Measurements from ENCODE around the gene ALPP.
A peak's percentile ranks its signal among the peaks of the same experiment; 100 is the strongest.
"Not testable (repeated sequence)": the region's sequence is repeated elsewhere in the genome, so short reads cannot be mapped to it uniquely, and the experiment has no call there.

Gene ALPP

DNA sequence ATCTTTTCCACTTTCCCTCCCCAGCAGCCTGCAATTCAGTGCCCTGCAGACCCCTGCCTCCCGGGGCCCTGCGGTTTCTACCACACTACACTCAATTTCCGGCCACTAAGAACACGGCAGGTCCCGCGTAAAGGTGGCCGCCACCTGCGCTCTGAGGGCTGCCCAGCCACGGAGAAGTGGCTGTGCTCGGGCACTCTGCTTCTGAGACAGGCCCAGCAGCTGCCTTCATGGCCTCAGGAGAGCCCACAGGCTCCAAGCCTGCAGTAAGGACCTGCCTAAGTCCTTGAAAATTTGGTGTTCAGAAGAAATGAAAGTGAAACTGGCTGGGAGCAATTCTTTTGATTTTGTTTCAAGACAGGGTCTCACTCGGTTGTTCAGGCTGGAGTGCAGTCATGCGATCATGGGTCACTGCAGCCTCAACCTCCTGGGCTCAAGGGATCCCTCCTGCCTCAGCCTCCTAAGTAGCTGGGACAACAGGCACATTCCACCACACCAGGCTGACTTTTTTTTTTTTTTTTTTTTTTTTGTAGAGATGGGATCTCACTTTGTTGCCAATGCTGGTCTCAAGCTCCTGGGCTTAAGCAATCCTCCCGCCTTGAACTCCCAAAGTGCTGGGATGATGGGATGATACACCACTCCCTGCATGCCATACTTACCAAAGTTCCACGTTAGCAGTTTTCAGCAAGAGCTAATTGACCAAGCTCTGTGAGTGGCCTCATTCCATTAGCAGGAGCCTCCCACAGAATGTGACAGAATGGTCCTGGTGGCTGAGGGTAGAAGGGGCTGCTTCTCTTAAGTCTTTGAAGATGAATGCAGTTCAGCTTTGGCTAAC is 14.6 kb upstream of the ALPP start:
- H3K4me3 ChIP-seq, result no peak overlapping the region
- in situ Hi-C loops (cut with MboI; ENCODE audit: low sequenced_read_pairs), result no loop called here

DNA sequence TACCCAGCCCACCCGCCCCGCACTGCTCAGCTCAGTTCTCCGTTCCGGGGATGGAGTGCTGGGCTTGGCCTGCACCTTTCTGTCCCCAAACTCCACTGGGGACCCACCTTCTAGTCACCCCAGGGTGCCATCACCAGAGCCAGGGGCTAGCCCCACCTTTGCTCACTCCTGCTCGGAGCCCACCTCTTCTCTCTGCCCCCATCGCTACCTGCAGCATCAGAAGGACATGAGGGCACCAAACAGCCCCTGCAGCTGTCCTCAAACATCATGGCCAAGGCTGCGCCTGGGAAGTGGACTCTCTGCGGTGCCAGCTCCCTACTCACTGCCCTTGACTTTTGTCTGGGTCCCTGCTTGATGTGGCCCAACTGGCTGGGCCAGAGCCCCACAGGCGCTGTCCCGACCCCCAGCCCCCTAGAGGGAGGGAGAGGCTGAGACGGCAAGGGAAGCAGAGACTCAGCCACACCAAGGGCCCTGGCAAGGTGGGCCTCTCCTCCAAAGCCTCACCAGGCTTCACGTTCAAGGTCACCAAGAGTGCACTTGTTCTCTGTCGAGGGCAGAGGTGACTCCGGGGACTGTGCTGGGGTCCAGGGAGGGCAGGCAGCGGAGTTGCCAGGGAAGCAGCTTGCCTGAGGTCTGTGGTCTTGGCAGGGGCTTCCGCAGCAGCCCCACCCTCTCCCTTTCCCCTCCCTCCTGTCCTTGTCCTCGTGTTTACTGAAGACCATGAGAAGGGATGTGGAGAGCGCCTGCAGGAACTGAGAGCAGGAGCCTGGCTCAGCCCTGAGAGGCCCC is 13.6 kb upstream of the ALPP start:
- H3K9me3 ChIP-seq; H3K36me3 ChIP-seq (replicated peaks); H3K27me3 ChIP-seq (ENCODE audit: low read depth); H3K4me3 ChIP-seq; DNase-seq (ENCODE audit: low spot score in 2 of 2); H3K4me1 ChIP-seq; in situ Hi-C loops (cut with MboI; ENCODE audit: low sequenced_read_pairs): not testable (repeated sequence)

More for the DNA sequence above, 14.6 kb upstream of the ALPP start:
- Histone ChIP-seq H3K9me3 (no peaks in the 10 kb centered on the region), H3K36me3 (replicated peaks) (no peaks in the 10 kb centered on the region), H3K27me3 (ENCODE audit: low read depth) (no peaks in the 10 kb centered on the region), H3K4me1 (no peaks in the 10 kb centered on the region)
- no peak for DNase-seq (ENCODE audit: low spot score in 2 of 2)

GRCh38 chr2:232365621-232366321 is 12.8 kb upstream of the ALPP start:
- in situ Hi-C loops (cut with MboI; ENCODE audit: low sequenced_read_pairs), result no loop called here
- DNase-seq (ENCODE audit: low spot score in 2 of 2), result peak in 1 of 2 experiments; percentile 59
- Histone ChIP-seq H3K4me1 (no peaks in the 10 kb centered on the region), H3K9me3 (no peaks in the 10 kb centered on the region), H3K4me3 (no peak overlapping the region), H3K27me3 (ENCODE audit: low read depth) (no peaks in the 10 kb centered on the region), H3K36me3 (replicated peaks) (no peaks in the 10 kb centered on the region)

- DNase-seq (ENCODE audit: low spot score in 2 of 2), result not testable (repeated sequence)
Observed at GRCh38 chr2:232366461-232366860, 12.1 kb upstream of the ALPP start.

GRCh38 chr2:232367016-232367415 is 11.5 kb upstream of the ALPP start:
- in situ Hi-C loops (cut with MboI; ENCODE audit: low sequenced_read_pairs), result no loop called here
- Histone ChIP-seq H3K4me1 (no peaks in the 10 kb centered on the region), H3K36me3 (replicated peaks) (no peaks in the 10 kb centered on the region), H3K4me3 (no peak overlapping the region), H3K9me3 (no peaks in the 10 kb centered on the region), H3K27me3 (ENCODE audit: low read depth) (no peaks in the 10 kb centered on the region)
- no peak for DNase-seq (ENCODE audit: low spot score in 2 of 2)

More at GRCh38 chr2:232366461-232366860, 12.1 kb upstream of the ALPP start:
- H3K4me1 ChIP-seq; in situ Hi-C loops (cut with MboI; ENCODE audit: low sequenced_read_pairs); H3K36me3 ChIP-seq (replicated peaks); H3K9me3 ChIP-seq; H3K27me3 ChIP-seq (ENCODE audit: low read depth); H3K4me3 ChIP-seq: not testable (repeated sequence)

GRCh38 chr2:232367591-232368233 is 10.8 kb upstream of the ALPP start:
- in situ Hi-C loops (cut with MboI; ENCODE audit: low sequenced_read_pairs), result no loop called here
- Histone ChIP-seq H3K9me3 (no peaks in the 10 kb centered on the region), H3K27me3 (ENCODE audit: low read depth) (no peaks in the 10 kb centered on the region), H3K4me1 (no peaks in the 10 kb centered on the region), H3K36me3 (replicated peaks) (no peaks in the 10 kb centered on the region), H3K4me3 (no peak overlapping the region)
- DNase-seq (ENCODE audit: low spot score in 2 of 2), result peak in 1 of 2 experiments; percentile 62

- Histone ChIP-seq H3K4me1 (no peaks in the 10 kb centered on the region), H3K9me3 (no peaks in the 10 kb centered on the region), H3K4me3 (no peak overlapping the region), H3K36me3 (replicated peaks) (no peaks in the 10 kb centered on the region), H3K27me3 (ENCODE audit: low read depth) (no peaks in the 10 kb centered on the region)
- no peak for DNase-seq (ENCODE audit: low spot score in 2 of 2)
- in situ Hi-C loops (cut with MboI; ENCODE audit: low sequenced_read_pairs), result no loop called here
Observed at GRCh38 chr2:232368311-232368731, 10.2 kb upstream of the ALPP start.

DNA sequence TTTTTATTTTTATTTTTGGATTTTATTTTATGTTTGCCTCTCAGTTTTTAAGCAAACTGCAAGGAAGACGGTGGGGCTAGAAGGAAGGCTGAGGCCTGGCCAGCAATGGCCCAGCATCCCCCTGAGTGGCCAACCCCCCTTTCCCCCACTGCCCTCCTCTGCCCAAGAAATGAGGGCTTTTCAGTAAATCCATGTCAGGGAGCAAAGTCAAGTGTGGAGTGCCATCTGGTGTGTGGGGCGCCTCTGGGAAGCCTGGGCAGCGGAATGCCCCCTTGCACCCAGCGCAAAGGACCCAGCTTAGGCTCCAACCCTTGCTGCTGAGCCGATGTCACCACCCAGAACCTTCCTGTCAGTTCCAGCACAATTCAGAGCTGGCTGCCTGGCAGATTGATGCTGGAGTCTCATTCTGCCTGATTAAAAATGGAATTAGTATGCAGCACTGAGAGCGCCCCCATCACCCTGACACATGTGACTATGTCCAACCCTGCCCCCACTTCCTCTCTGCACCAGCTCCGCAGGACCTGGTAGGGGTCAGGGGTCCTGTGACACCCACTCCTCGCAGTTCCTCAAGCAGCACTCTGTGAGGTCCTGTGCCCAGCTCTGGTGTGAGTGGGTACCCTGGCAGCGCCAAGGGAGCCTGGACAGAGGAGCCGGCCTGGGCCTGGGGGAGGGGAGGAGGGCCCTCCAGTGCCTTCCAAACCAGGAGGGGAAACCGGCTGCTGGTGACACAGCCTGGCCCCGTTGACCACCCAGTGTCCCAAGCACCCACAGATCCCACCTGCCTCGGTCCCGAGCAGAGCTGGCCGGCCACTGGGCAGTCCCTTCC is 9.2 kb upstream of the ALPP start:
- H3K4me1 ChIP-seq, result no peaks in the 10 kb centered on the region
- no peaks in the 10 kb centered on the region for H3K9me3 ChIP-seq
- no peak for DNase-seq (ENCODE audit: low spot score in 2 of 2)
- H3K27me3 ChIP-seq (ENCODE audit: low read depth), result no peaks in the 10 kb centered on the region
- H3K36me3 ChIP-seq (replicated peaks), result no peaks in the 10 kb centered on the region
- in situ Hi-C loops (cut with MboI; ENCODE audit: low sequenced_read_pairs), result no loop called here
- H3K4me3 ChIP-seq, result no peak overlapping the region

DNA sequence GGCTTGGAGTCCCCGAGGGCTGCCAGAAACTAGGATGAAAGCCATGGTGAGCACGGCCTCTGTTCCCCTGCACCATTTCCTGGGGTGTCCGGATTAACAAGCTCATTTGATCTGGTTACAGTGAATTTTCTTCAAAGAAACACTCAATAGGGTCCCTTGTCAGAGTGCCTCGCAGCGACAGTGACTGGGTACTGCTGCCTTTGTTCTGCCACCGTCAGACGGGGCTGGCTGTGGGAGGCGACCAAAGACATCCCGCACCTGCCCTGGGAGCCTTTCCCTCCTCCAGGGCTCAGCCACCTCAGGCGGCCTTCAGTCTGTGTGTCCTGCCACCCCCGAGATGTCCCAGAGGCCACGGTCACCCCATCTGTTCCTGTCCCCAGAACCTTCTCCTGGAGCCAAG is 8.5 kb upstream of the ALPP start:
- DNase-seq (ENCODE audit: low spot score in 2 of 2); H3K36me3 ChIP-seq (replicated peaks); H3K4me3 ChIP-seq; H3K4me1 ChIP-seq; H3K9me3 ChIP-seq; H3K27me3 ChIP-seq (ENCODE audit: low read depth); in situ Hi-C loops (cut with MboI; ENCODE audit: low sequenced_read_pairs): not testable (repeated sequence)

DNA sequence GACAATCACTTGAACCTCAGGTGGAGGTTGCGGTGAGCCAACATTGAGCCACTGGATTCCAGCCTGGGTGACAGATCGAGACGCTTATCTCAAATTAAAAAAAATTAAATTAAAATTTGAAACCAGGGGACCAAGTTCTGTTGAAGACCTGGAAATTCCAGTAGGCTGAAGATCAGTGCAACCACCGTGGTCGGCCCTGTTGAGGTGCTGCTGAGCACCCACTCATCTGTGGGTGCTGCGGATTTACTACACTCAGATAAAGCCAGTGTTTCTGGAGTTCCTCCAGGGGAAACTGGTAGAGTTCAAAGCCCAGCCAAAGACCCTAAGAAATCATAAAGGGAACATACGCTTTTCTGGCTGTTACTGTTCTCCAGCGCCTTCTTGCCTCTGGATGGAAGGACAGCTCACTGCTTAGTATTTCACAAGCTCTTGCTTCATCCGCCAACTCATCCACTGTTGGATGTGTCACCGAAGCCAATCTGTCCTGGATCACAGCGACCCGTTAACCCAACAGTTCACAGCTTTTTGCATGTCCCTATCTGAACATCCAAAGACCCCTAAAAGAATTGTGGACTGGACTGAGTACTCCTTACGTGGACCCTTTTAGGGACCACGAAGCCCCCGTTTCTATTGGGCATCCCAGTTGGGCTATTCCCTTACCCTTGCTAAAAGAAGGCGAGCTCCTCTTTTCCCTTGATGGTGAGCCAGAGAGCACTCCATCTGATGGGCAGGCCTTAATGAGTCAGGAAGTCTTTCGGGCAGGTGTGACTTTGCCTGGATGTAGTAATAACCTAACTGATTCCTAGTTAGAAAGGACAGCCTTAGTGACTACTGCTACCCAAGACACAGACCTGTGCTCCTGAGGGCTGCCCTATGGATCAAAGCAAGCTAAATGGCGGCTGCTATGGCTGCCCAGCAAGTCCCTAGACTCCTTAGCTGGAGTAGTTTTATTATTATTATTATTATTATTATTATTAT is 6.0 kb upstream of the ALPP start:
- H3K4me1 ChIP-seq, result no peaks in the 10 kb centered on the region
- H3K36me3 ChIP-seq (replicated peaks), result no peaks in the 10 kb centered on the region
- no peak overlapping the region for H3K4me3 ChIP-seq
- no peaks in the 10 kb centered on the region for H3K27me3 ChIP-seq (ENCODE audit: low read depth)
- no peak for DNase-seq (ENCODE audit: low spot score in 2 of 2)
- in situ Hi-C loops (cut with MboI; ENCODE audit: low sequenced_read_pairs), result no loop called here
- H3K9me3 ChIP-seq, result no peaks in the 10 kb centered on the region

DNA sequence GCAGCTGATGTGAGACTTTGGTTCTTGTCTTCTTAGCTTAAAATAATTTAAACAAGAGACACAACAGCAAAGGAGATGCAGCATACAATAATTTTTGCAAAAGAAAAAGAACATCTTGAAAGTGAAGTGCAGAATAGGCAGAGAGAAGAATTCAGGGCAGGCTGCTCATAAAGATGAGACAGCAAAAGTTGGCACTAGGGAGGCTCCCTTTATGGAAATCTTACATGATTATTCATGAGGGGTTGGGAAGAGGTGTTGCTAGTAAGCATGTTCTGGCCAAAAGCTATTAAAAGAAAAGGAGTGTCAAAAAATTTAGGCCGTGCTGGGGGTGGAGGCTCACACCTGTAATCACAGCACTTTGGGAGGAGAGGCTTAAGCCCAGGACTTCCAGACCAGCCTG is 4.2 kb upstream of the ALPP start:
- DNase-seq (ENCODE audit: low spot score in 2 of 2), result no peak
- Histone ChIP-seq H3K9me3 (no peaks in the 10 kb centered on the region), H3K4me3 (no peak overlapping the region), H3K27me3 (ENCODE audit: low read depth) (no peaks in the 10 kb centered on the region), H3K4me1 (no peaks in the 10 kb centered on the region), H3K36me3 (replicated peaks) (no peaks in the 10 kb centered on the region)
- in situ Hi-C loops (cut with MboI; ENCODE audit: low sequenced_read_pairs), result no loop called here

- in situ Hi-C loops (cut with MboI; ENCODE audit: low sequenced_read_pairs), result no loop called here
- DNase-seq (ENCODE audit: low spot score in 2 of 2), result peak; percentile 13 to 35
- no peaks in the 10 kb centered on the region for H3K27me3 ChIP-seq (ENCODE audit: low read depth)
- H3K36me3 ChIP-seq (replicated peaks), result no peaks in the 10 kb centered on the region
- no peaks in the 10 kb centered on the region for H3K9me3 ChIP-seq
- H3K4me1 ChIP-seq, result no peaks in the 10 kb centered on the region
- no peak overlapping the region for H3K4me3 ChIP-seq
Observed at GRCh38 chr2:232375164-232375563, 3.4 kb upstream of the ALPP start.
